ENCODE measurements around the gene ELOVL6. TPM values are rescaled to one million over a fixed set of nuclear protein-coding genes. Genes with fewer than 3 reads are reported as not detected.

ELOVL6 gene
- total RNA-seq, 2 donors from 2014 or later, result 15.8 to 21.3 TPM

GRCh38 chr4:110139111-110139510, 59.3 kb downstream of the ELOVL6 start:
- no peak overlapping the region for H3K4me3 Mint-ChIP-seq
- no peaks in the 10 kb centered on the region for H3K9me3 Mint-ChIP-seq
- peaks cover 2 to 8% of the 10 kb centered on the region in 2 donors for H3K36me3 Mint-ChIP-seq (ENCODE audit: insufficient read depth in 2 of 2)
- DNase-seq (no peak), ATAC-seq (replicated peaks in 1 of 2) (no peak)
- H3K27ac Mint-ChIP-seq, result no peak overlapping the region
- H3K27me3 Mint-ChIP-seq (ENCODE audit: low read depth), result no peaks in the 10 kb centered on the region
- H3K4me1 Mint-ChIP-seq (ENCODE audit: low read depth), result no peaks in the 10 kb centered on the region

DNA sequence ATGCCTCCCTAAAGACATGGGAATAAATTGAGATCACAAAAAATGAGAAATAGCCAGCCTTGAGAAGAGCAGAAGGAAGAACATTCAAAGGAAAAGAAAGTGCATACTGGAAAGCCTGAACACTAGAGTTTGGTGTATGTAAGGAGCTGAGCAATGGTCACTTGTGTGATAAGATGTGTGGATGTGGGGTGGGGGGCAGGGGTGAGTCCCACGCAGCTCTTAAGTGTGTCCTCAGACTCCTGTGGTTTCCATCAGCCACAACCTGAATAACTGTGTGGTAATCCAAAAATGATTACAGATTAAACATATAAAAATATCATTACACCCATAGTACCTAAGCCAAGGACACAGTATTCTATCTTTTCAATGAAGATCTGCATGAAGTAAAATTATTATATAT, 59.9 kb downstream of the ELOVL6 start:
- DNase-seq (no peak), ATAC-seq (replicated peaks in 1 of 2) (no peak)
- no peaks in the 10 kb centered on the region for H3K27me3 Mint-ChIP-seq (ENCODE audit: low read depth)
- no peaks in the 10 kb centered on the region for H3K9me3 Mint-ChIP-seq
- peaks cover 2 to 8% of the 10 kb centered on the region in 2 donors for H3K36me3 Mint-ChIP-seq (ENCODE audit: insufficient read depth in 2 of 2)
- H3K27ac Mint-ChIP-seq, result no peak overlapping the region
- H3K4me3 Mint-ChIP-seq, result no peak overlapping the region
- H3K4me1 Mint-ChIP-seq (ENCODE audit: low read depth), result no peaks in the 10 kb centered on the region

DNA sequence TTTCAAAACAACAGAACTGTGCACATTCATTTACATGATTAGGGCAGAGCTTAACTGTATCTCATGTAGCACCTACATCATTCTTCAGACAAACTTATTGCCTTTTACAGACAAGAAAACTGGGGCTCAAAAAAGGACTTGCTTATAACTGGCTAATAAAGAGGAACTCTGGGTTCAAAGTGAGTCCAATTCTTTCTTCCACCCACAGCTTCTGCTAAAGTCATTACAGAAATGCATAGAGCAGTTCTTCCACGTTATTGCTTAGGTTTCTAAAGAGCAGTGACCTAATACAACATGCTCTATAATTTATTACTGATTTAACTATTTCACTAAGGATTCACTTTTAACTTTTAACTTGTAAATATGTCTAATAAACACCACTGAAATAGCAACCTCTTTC, 60.6 kb downstream of the ELOVL6 start:
- no peak for ATAC-seq (replicated peaks in 1 of 2)
- Mint-ChIP-seq H3K4me3 (no peak overlapping the region), H3K36me3 (ENCODE audit: insufficient read depth in 2 of 2) (peaks cover 2 to 8% of the 10 kb centered on the region in 2 donors), H3K27ac (no peak overlapping the region), H3K9me3 (no peaks in the 10 kb centered on the region), H3K27me3 (ENCODE audit: low read depth) (no peaks in the 10 kb centered on the region), H3K4me1 (ENCODE audit: low read depth) (no peaks in the 10 kb centered on the region)
- DNase-seq, result no peak

DNA sequence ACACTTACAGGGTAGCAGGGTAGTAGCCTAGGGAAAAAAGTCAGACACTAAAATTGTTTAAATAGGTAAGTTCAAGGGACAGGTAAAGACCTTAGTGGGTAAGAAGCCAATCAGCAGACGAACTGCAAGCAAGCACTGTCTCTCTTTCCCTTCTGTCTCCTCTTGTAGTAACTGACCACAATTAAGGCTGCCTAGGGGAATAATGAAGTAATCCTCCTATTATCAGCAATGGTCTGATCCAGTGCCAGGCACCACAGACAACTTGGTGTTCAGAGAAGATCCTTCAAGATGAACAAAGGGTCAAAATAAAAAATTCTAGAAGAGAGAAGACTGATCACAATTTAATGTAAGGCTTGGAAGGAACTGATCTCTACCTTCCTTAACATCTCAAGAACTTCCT, 62.9 kb downstream of the ELOVL6 start:
- H3K27ac Mint-ChIP-seq, result no peak overlapping the region
- H3K4me1 Mint-ChIP-seq (ENCODE audit: low read depth), result no peaks in the 10 kb centered on the region
- DNase-seq, result no peak
- H3K4me3 Mint-ChIP-seq, result no peak overlapping the region
- ATAC-seq (replicated peaks in 1 of 2), result no peak
- peaks cover 6% of the 10 kb centered on the region in 2 donors for H3K36me3 Mint-ChIP-seq (ENCODE audit: insufficient read depth in 2 of 2)
- no peaks in the 10 kb centered on the region for H3K27me3 Mint-ChIP-seq (ENCODE audit: low read depth)
- no peaks in the 10 kb centered on the region for H3K9me3 Mint-ChIP-seq

- Mint-ChIP-seq H3K4me1 (ENCODE audit: low read depth) (no peaks in the 10 kb centered on the region), H3K4me3 (no peak overlapping the region), H3K27me3 (ENCODE audit: low read depth) (no peaks in the 10 kb centered on the region), H3K27ac (no peak overlapping the region), H3K36me3 (ENCODE audit: insufficient read depth in 2 of 2) (peaks cover 6% of the 10 kb centered on the region in 2 donors), H3K9me3 (no peaks in the 10 kb centered on the region)
- no peak for ATAC-seq (replicated peaks in 1 of 2)
- no peak for DNase-seq
Observed at GRCh38 chr4:110135076-110135475, 63.3 kb downstream of the ELOVL6 start.

DNA sequence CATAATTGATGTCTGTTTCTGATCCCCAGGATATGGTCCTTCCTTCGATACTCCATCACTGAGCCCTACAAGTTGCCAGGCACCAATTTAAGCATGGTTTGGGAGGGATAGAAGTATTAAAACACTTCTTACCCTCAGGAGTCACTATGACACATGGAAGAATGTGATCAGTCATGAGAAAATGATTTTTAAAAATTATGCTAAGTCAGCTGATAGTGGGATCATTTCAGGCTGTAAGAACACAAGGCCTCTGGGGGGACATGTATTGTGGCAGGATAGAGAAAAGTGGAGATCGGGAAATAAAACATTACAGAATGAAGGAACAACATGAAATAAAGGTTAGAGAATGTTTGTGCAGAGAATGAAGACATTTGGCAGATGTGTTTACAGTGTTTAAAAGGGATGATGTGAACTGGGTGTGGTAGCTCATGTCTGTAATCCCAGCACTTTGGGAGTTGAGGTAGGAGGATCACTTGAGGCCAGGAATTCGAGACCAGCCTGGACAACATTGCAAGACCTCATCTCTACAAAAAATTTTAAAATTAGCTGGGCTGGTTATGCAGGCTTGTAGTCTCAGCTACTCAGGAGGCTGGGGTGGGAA, 64.0 kb downstream of the ELOVL6 start:
- no peak for ATAC-seq (replicated peaks in 1 of 2)
- no peaks in the 10 kb centered on the region for H3K9me3 Mint-ChIP-seq

DNA sequence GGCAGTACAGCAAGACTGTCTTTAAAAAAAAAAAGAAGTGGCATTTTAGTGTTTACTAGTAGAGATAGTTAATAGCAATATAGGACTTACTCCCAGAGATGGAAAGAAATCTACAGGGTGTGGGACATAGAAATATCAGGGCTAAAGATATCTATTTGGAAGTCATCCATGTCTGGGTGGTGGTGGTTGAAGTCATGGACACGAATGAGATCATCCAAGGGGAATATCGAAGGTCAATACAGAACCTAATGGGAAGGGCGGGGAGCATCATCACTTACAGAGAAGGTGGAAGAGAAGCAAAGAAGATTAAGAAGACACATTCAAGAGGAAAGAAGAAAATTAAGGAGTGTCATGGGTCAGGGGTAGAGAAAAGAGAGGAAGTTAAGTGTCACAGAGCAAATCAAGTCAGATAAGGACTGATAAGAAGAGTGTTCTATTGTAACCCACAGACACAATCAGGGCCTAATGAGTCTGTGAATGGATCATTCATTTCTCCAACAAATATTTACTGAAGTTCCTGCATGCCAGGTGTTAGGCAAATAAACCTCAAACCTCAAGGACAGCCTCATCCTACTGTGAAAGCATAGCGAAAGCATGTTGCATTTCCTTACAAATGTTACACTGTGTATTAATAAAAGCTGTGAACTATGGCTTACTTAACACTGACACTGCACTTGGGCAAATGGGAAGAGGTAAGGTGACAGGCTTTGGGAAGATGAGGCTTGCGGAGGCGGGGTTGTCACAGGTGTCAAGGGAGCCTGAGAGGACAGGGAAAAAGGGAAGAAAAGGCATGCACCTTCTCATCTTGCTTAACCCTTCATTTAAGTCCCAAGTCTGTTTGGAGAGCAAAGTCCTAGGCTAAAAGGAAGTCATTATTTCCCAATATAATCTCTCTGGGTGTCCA, 65.3 kb downstream of the ELOVL6 start:
- Mint-ChIP-seq H3K9me3 (no peaks in the 10 kb centered on the region), H3K27ac (no peak overlapping the region), H3K27me3 (ENCODE audit: low read depth) (no peaks in the 10 kb centered on the region), H3K4me1 (ENCODE audit: low read depth) (peaks cover 11% of the 10 kb centered on the region), H3K4me3 (no peak overlapping the region), H3K36me3 (ENCODE audit: insufficient read depth in 2 of 2) (peaks cover 5 to 6% of the 10 kb centered on the region in 2 donors)
- no peak for ATAC-seq (replicated peaks in 1 of 2)
- DNase-seq, result no peak

More for the DNA sequence above, 64.0 kb downstream of the ELOVL6 start:
- Mint-ChIP-seq H3K27me3 (ENCODE audit: low read depth) (no peaks in the 10 kb centered on the region), H3K36me3 (ENCODE audit: insufficient read depth in 2 of 2) (peaks cover 6% of the 10 kb centered on the region in 2 donors), H3K4me1 (ENCODE audit: low read depth) (peaks cover 4% of the 10 kb centered on the region), H3K4me3 (no peak overlapping the region), H3K27ac (no peak overlapping the region)
- DNase-seq, result no peak

DNA sequence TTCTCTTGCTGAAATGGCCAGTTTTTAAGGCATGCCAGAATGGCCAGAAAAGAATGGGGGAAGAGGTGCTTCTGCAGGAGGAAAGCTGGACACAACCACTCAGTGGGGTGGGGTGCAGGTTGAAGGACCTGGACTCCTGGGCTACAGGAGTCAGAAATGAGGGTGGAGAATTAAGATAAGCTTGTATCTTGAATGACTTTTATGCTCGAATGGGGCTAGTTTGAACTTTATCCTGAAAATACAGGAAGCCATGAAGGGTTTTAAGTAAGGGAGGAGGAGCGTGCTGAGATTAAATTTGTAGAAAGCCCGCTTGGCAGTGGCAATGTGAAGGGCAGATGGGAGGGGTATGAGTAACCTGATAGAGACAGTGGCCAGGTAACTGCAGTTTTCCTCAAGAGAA, 66.5 kb downstream of the ELOVL6 start:
- Mint-ChIP-seq H3K27ac (peak overlapping the region; percentile 68), H3K36me3 (ENCODE audit: insufficient read depth in 2 of 2) (peaks cover 5 to 6% of the 10 kb centered on the region in 2 donors), H3K4me3 (no peak overlapping the region), H3K27me3 (ENCODE audit: low read depth) (no peaks in the 10 kb centered on the region), H3K4me1 (ENCODE audit: low read depth) (peaks cover 11% of the 10 kb centered on the region), H3K9me3 (no peaks in the 10 kb centered on the region)
- no peak for DNase-seq
- no peak for ATAC-seq (replicated peaks in 1 of 2)

DNA sequence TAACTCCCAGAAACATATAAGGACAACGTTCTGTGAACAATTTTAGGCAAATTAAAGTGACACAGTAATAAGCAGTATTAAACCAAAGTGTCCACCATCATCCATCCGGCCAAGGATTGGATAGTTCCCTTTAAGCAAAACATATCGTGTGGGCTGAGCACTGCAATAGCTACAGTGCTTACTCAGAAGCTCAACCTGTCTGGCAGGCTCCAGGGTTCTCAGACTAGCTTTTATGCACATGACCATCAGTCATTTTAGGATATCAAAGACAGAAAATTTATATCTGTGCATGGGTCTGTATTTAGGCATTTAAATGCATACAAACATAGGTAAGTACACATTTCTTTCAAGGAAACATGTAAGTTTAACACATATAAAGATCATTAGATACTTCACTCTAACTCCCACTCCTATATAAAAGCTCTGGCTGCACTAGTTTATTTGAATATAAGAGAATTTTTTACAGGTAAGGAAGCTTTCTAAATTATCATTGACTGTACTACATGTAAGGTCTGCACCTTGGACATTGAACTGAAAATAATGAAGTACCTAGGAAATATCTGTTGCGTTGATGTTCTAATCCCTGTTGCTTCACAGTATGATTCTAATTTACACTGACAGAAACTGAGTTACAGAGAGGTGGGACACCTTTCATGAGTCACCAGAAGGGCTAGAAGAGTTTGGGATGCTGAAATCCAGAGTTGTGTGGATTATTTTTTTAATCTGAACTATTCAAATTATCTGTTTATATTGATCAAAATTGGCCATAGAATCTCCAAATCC, 67.6 kb downstream of the ELOVL6 start:
- DNase-seq (no peak), ATAC-seq (replicated peaks in 1 of 2) (no peak)

GRCh38 chr4:110129544-110129943, 68.9 kb downstream of the ELOVL6 start:
- Mint-ChIP-seq H3K27ac (no peak overlapping the region), H3K4me3 (no peak overlapping the region), H3K36me3 (ENCODE audit: insufficient read depth in 2 of 2) (peaks cover 5 to 7% of the 10 kb centered on the region in 2 donors), H3K9me3 (no peaks in the 10 kb centered on the region), H3K4me1 (ENCODE audit: low read depth) (peaks cover 11% of the 10 kb centered on the region), H3K27me3 (ENCODE audit: low read depth) (no peaks in the 10 kb centered on the region)
- no peak for ATAC-seq (replicated peaks in 1 of 2)
- no peak for DNase-seq

More for the DNA sequence above, 67.6 kb downstream of the ELOVL6 start:
- H3K9me3 Mint-ChIP-seq, result no peaks in the 10 kb centered on the region
- H3K4me3 Mint-ChIP-seq, result no peak overlapping the region
- H3K4me1 Mint-ChIP-seq (ENCODE audit: low read depth), result peaks cover 11% of the 10 kb centered on the region
- no peak overlapping the region for H3K27ac Mint-ChIP-seq
- H3K27me3 Mint-ChIP-seq (ENCODE audit: low read depth), result no peaks in the 10 kb centered on the region
- H3K36me3 Mint-ChIP-seq (ENCODE audit: insufficient read depth in 2 of 2), result peaks cover 5 to 7% of the 10 kb centered on the region in 2 donors

DNA sequence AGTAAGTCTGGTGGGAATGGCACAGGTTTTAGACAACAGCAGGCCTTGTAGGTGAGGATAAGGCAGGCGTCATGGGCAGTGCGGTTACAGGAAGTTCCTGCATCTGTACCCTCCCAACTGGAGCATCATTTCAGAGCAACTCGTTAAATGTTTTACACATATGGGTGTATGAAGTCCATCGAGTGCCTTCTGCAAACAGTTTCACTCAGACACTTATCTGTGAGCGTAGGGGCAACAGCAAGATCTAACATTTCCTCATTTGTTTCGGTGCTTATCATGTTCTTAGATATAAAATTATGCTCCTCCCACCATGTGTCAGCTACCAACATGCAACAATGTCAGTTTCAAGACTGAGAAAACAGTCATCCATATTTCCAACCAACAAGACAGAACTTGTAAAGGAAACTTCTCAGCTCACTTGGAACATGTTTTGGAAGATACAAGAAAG, 69.9 kb downstream of the ELOVL6 start:
- no peak overlapping the region for H3K27ac Mint-ChIP-seq
- H3K4me1 Mint-ChIP-seq (ENCODE audit: low read depth), result peaks cover 11% of the 10 kb centered on the region
- DNase-seq, result no peak
- no peak overlapping the region for H3K4me3 Mint-ChIP-seq
- H3K9me3 Mint-ChIP-seq, result no peaks in the 10 kb centered on the region
- H3K27me3 Mint-ChIP-seq (ENCODE audit: low read depth), result no peaks in the 10 kb centered on the region
- peak in 1 of 2 donors; percentile 64 for ATAC-seq (replicated peaks in 1 of 2)
- peaks cover 5 to 10% of the 10 kb centered on the region in 2 donors for H3K36me3 Mint-ChIP-seq (ENCODE audit: insufficient read depth in 2 of 2)

GRCh38 chr4:110128029-110128428, 70.4 kb downstream of the ELOVL6 start:
- H3K4me3 Mint-ChIP-seq, result no peak overlapping the region
- DNase-seq (no peak), ATAC-seq (replicated peaks in 1 of 2) (no peak)
- peaks cover 5 to 9% of the 10 kb centered on the region in 2 donors for H3K36me3 Mint-ChIP-seq (ENCODE audit: insufficient read depth in 2 of 2)
- H3K9me3 Mint-ChIP-seq, result no peaks in the 10 kb centered on the region
- H3K27ac Mint-ChIP-seq, result no peak overlapping the region
- peaks cover 11% of the 10 kb centered on the region for H3K4me1 Mint-ChIP-seq (ENCODE audit: low read depth)
- no peaks in the 10 kb centered on the region for H3K27me3 Mint-ChIP-seq (ENCODE audit: low read depth)

GRCh38 chr4:110124711-110125110, 73.7 kb downstream of the ELOVL6 start:
- Mint-ChIP-seq H3K27me3 (ENCODE audit: low read depth) (no peaks in the 10 kb centered on the region), H3K36me3 (ENCODE audit: insufficient read depth in 2 of 2) (peaks cover 0 to 7% of the 10 kb centered on the region in 2 donors), H3K27ac (no peak overlapping the region), H3K4me3 (no peak overlapping the region), H3K9me3 (no peaks in the 10 kb centered on the region), H3K4me1 (ENCODE audit: low read depth) (peaks cover 15% of the 10 kb centered on the region)
- DNase-seq (no peak), ATAC-seq (replicated peaks in 1 of 2) (no peak)

Measured in activated T-cell treated with anti-CD3 and anti-CD28 coated beads, Interleukin-2, amount 50 U/mL, for 72 hours (primary cell).